ENCODE measurements around the gene PCDHB1. TPM values are rescaled to one million over a fixed set of nuclear protein-coding genes. Genes with fewer than 3 reads are reported as not detected.

PCDHB1 gene
- total and polyA plus RNA-seq, 2 experiments from 2014 or later, result 0.03 to 0.05 TPM

DNA sequence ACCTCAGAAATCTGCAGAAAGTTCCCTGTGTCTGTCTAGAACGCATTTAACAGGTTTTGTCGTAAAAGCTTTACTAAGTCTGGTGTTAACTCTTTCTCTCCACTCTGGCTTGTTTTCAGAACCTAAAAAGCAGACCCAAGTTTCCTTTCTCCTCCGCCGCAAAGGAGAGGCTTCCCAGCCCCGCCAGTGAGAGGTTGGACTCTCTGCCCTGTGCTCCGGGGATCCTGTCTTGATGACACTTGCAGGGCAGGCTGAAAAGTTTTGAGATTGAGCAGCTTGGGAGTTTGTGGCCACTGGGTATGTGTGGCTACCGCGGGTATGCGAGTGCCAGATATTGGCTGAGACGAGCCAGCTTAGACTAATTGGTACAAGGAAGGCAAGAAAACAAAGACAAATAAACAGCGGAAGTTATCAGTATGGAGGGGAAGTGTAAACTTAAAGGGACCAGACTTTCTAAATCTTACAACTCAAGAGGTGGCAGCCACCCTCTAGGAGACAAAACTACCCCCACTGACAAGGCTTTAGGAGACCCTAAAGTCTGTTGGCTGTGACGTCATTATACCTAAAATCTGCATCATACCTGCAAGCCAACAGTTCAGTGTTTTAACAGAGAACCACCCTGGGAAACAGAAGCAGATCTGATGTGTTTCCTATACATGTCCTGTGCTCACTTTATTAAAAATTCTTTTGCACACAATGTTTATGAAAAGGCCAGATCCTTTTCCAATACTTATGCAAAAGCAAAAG, 41.0 kb upstream of the PCDHB1 start:
- no peaks in the 10 kb centered on the region for H3K27me3 ChIP-seq (ENCODE audit: insufficient read depth)
- H3K4me1 ChIP-seq (ENCODE audit: insufficient read depth), result peaks cover 8% of the 10 kb centered on the region
- ATAC-seq (no peak), DNase-seq (ENCODE audit: low spot score) (no peak)
- Mint-ChIP-seq H3K27ac (peak overlapping the region; percentile 42; the same call in 1 of the 2 replicates), H3K27me3 (ENCODE audit: insufficient read depth, low read depth, poor library complexity) (peaks cover 2% of the 10 kb centered on the region), H3K4me3 (no peak overlapping the region), H3K9me3 (no peaks in the 10 kb centered on the region), H3K36me3 (ENCODE audit: low read depth) (peaks cover 17% of the 10 kb centered on the region), H3K4me1 (peaks cover 13% of the 10 kb centered on the region)
- H3K27ac ChIP-seq (ENCODE audit: low read depth), result peak overlapping the region; percentile 60; the same call in 1 of the 2 replicates
- H3F3A ChIP-seq (replicated peaks; ENCODE audit: low read depth), result no peaks in the 10 kb centered on the region; the same call in 1 of the 2 replicates
- H4K20me1 ChIP-seq (replicated peaks; ENCODE audit: insufficient read depth), result no peaks in the 10 kb centered on the region
- no peak overlapping the region for H3K4me2 ChIP-seq
- no peaks in the 10 kb centered on the region for H3K79me2 ChIP-seq (replicated peaks; ENCODE audit: insufficient read depth)
- H3K36me3 ChIP-seq (ENCODE audit: insufficient read depth), result no peaks in the 10 kb centered on the region
- no peak overlapping the region for H3K4me3 ChIP-seq
- H3K9me2 ChIP-seq (ENCODE audit: insufficient read depth), result no peaks in the 10 kb centered on the region
- no peak overlapping the region for H2AFZ ChIP-seq
- TF ChIP-seq ZNF114 (CRISPR knock-in tag; IDR thresholded peaks at IDR 0.05) (no peak), EZH2phosphoT487 (IDR thresholded peaks at IDR 0.05; ENCODE audit: unreplicated experiment) (no peak), CTCF (conservative IDR thresholded peaks at IDR 0.05; ENCODE audit: low read depth in 2 of 2) (no peak)
- TF ChIP-seq, protein P1, sequence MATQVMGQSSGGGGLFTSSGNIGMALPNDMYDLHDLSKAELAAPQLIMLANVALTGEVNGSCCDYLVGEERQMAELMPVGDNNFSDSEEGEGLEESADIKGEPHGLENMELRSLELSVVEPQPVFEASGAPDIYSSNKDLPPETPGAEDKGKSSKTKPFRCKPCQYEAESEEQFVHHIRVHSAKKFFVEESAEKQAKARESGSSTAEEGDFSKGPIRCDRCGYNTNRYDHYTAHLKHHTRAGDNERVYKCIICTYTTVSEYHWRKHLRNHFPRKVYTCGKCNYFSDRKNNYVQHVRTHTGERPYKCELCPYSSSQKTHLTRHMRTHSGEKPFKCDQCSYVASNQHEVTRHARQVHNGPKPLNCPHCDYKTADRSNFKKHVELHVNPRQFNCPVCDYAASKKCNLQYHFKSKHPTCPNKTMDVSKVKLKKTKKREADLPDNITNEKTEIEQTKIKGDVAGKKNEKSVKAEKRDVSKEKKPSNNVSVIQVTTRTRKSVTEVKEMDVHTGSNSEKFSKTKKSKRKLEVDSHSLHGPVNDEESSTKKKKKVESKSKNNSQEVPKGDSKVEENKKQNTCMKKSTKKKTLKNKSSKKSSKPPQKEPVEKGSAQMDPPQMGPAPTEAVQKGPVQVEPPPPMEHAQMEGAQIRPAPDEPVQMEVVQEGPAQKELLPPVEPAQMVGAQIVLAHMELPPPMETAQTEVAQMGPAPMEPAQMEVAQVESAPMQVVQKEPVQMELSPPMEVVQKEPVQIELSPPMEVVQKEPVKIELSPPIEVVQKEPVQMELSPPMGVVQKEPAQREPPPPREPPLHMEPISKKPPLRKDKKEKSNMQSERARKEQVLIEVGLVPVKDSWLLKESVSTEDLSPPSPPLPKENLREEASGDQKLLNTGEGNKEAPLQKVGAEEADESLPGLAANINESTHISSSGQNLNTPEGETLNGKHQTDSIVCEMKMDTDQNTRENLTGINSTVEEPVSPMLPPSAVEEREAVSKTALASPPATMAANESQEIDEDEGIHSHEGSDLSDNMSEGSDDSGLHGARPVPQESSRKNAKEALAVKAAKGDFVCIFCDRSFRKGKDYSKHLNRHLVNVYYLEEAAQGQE (IDR thresholded peaks at IDR 0.05; ENCODE audit: unreplicated experiment), result no peak

DNA sequence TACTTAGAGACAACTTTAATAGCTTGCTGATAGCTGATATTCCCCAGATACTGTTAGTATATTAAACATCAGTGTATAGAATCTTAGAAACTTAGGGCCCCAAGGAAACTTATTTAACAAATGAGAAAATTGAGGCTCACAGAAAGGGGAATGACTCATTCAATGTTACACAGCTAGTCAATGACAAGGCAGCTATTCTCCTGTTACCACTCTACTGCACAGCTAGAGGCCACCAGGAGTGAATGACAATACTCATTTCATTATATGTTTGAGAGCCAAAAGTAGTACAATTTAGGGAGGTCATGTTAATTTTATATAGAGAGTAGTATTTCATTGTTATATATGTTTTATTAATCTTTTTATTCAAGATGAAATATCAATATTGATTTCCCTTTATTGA, 33.2 kb upstream of the PCDHB1 start:
- no peaks in the 10 kb centered on the region for H3K4me1 ChIP-seq (ENCODE audit: insufficient read depth)
- no peak overlapping the region for H3K4me3 ChIP-seq
- H3K27me3 ChIP-seq (ENCODE audit: insufficient read depth), result no peaks in the 10 kb centered on the region
- Mint-ChIP-seq H3K4me1 (no peaks in the 10 kb centered on the region), H3K9me3 (no peaks in the 10 kb centered on the region), H3K27ac (no peak overlapping the region), H3K27me3 (ENCODE audit: insufficient read depth, low read depth, poor library complexity) (peaks cover 6% of the 10 kb centered on the region), H3K4me3 (no peak overlapping the region), H3K36me3 (ENCODE audit: low read depth) (no peaks in the 10 kb centered on the region)
- no peaks in the 10 kb centered on the region for H3K9me2 ChIP-seq (ENCODE audit: insufficient read depth)
- no peaks in the 10 kb centered on the region for H3F3A ChIP-seq (replicated peaks; ENCODE audit: low read depth)
- DNase-seq (ENCODE audit: low spot score) (no peak), ATAC-seq (no peak)
- H2AFZ ChIP-seq, result no peak overlapping the region
- H3K4me2 ChIP-seq, result no peak overlapping the region
- no peaks in the 10 kb centered on the region for H4K20me1 ChIP-seq (replicated peaks; ENCODE audit: insufficient read depth)
- H3K27ac ChIP-seq (ENCODE audit: low read depth), result no peak overlapping the region
- H3K36me3 ChIP-seq (ENCODE audit: insufficient read depth), result no peaks in the 10 kb centered on the region
- H3K79me2 ChIP-seq (replicated peaks; ENCODE audit: insufficient read depth), result no peaks in the 10 kb centered on the region
- TF ChIP-seq NANOG (IDR thresholded peaks at IDR 0.05; ENCODE audit: borderline replicate concordance) (no peak), CTCF (conservative IDR thresholded peaks at IDR 0.05; ENCODE audit: low read depth in 2 of 2) (no peak), ZNF462 (CRISPR knock-in tag; IDR thresholded peaks at IDR 0.05) (no peak)
